SK-N-MC (cell line): Measurements from ENCODE around the gene CDH24.
"Not testable (repeated sequence)": the region's sequence is repeated elsewhere in the genome, so short reads cannot be mapped to it uniquely, and the experiment has no call there.

Experiments
- DNase-seq: peaks from one replicate; pipeline ENCODE4 v3.0.0-alpha.2; 2011; ENCODE audit warnings: low read depth, low spot score
- H3K27ac ChIP-seq: fragments of 200-600 bp; sonication (generic); 2 replicates; pipeline ENCODE4 v1.5.1; 2016; ENCODE audit warnings: mixed run types
- H3K36me3 ChIP-seq: fragments of 200-600 bp; sonication (generic); 2 replicates; pipeline ENCODE4 v1.6.1; 2017; ENCODE audit warnings: antibody characterized with exemption, low read length, mixed read lengths; ENCODE audit not compliant: insufficient read depth
- H3K4me3 ChIP-seq: fragments of 200-600 bp; sonication (generic); 2 replicates; pipeline ENCODE4 v1.5.1; 2016
- H3K9ac ChIP-seq: fragments of 200-600 bp; sonication (generic); 2 replicates; pipeline ENCODE4 v1.8.0; 2017; ENCODE audit warnings: mixed run types, mixed read lengths; ENCODE audit not compliant: insufficient read length
- H3K9me3 ChIP-seq: fragments of 200-600 bp; sonication (generic); 2 replicates; pipeline ENCODE4 v1.6.1; 2017; ENCODE audit warnings: low read depth, mild to moderate bottlenecking, antibody characterized with exemption, low read length, moderate library complexity, mixed read lengths
- EZH2 ChIP-seq: fragments of 200-600 bp; sonication (generic); IDR thresholded peaks from one replicate; pipeline ENCODE4 v1.6.1; 2017; ENCODE audit warnings: antibody characterized with exemption
- FOXP2 ChIP-seq: optimal IDR thresholded peaks from 2 replicates; pipeline ENCODE3; 2011; ENCODE audit warnings: mild to moderate bottlenecking, moderate library complexity; ENCODE audit not compliant: insufficient read depth; ENCODE audit errors: extremely low read length, control extremely low read depth
- POLR2AphosphoS5 ChIP-seq: IDR thresholded peaks from 2 replicates; pipeline ENCODE4 v1.6.1; 2012; ENCODE audit warnings: mild to moderate bottlenecking, low read depth, low read length, borderline replicate concordance

The CDH24 gene

GRCh38 chr14:23009939-23010726 is 47.2 kb downstream of the CDH24 start, which contains the start of gene C14orf93:
Gene C14orf93 (minus strand): TSS chr14:23010143. CDS start chr14:22999023, 11,120 bp downstream.
- TF ChIP-seq EZH2 (no peak), POLR2AphosphoS5 (peak; percentile 75), FOXP2 (no peak)
- no peak for DNase-seq
- Histone ChIP-seq H3K9me3 (no peaks in the 10 kb centered on the region), H3K36me3 (no peaks in the 10 kb centered on the region), H3K9ac (peak within 1 kb of the TSS; percentile 90), H3K4me3 (peak within 1 kb of the TSS; percentile 82), H3K27ac (peak within 1 kb of the TSS; percentile 95)

GRCh38 chr14:23009483-23009938 is 47.8 kb downstream of the CDH24 start:
- TF ChIP-seq EZH2 (no peak), POLR2AphosphoS5 (no peak; the same call in 1 of the 2 replicates), FOXP2 (no peak)
- no peaks in the 10 kb centered on the region for H3K9me3 ChIP-seq
- DNase-seq, result no peak
- H3K27ac ChIP-seq, result peak overlapping the region; percentile 95
- peak overlapping the region; percentile 82 for H3K4me3 ChIP-seq
- no peaks in the 10 kb centered on the region for H3K36me3 ChIP-seq
- peak overlapping the region; percentile 90 for H3K9ac ChIP-seq

GRCh38 chr14:23008831-23009230 is 48.5 kb downstream of the CDH24 start:
- no peak for DNase-seq
- TF ChIP-seq FOXP2 (no peak), POLR2AphosphoS5 (no peak), EZH2 (no peak)
- no peaks in the 10 kb centered on the region for H3K9me3 ChIP-seq
- no peak overlapping the region for H3K9ac ChIP-seq
- H3K27ac ChIP-seq, result peak overlapping the region; percentile 95
- H3K4me3 ChIP-seq, result peak overlapping the region; percentile 82
- H3K36me3 ChIP-seq, result no peaks in the 10 kb centered on the region

GRCh38 chr14:23006544-23007419 is 50.5 kb downstream of the CDH24 start:
- Histone ChIP-seq H3K9me3 (no peaks in the 10 kb centered on the region), H3K27ac (peak overlapping the region; percentile 95), H3K9ac (peak overlapping the region; percentile 80), H3K36me3 (no peaks in the 10 kb centered on the region), H3K4me3 (peak overlapping the region; percentile 70)
- peak; percentile 76 for DNase-seq
- TF ChIP-seq POLR2AphosphoS5, result peak; percentile 95
- TF ChIP-seq EZH2, result no peak
- peak; percentile 71 for TF ChIP-seq FOXP2

- peak overlapping the region; percentile 63 for H3K9ac ChIP-seq
- no peak for TF ChIP-seq FOXP2
- TF ChIP-seq POLR2AphosphoS5, result no peak
- TF ChIP-seq EZH2, result no peak
- H3K36me3 ChIP-seq, result no peaks in the 10 kb centered on the region
- DNase-seq, result no peak
- H3K27ac ChIP-seq, result peak overlapping the region; percentile 95
- H3K4me3 ChIP-seq, result peak overlapping the region; percentile 70
- H3K9me3 ChIP-seq, result no peaks in the 10 kb centered on the region
Observed at GRCh38 chr14:23006188-23006534, 51.2 kb downstream of the CDH24 start.

GRCh38 chr14:23005451-23006187 is 51.7 kb downstream of the CDH24 start:
- DNase-seq, result no peak
- Histone ChIP-seq H3K27ac (peak overlapping the region; percentile 9; the same call in 1 of the 2 replicates), H3K36me3 (no peaks in the 10 kb centered on the region), H3K9me3 (no peaks in the 10 kb centered on the region), H3K9ac (no peak overlapping the region), H3K4me3 (no peak overlapping the region)
- TF ChIP-seq FOXP2 (no peak), POLR2AphosphoS5 (no peak), EZH2 (no peak)

- not testable (repeated sequence) for DNase-seq, H3K36me3 ChIP-seq, H3K4me3 ChIP-seq, H3K9ac ChIP-seq, H3K9me3 ChIP-seq, H3K27ac ChIP-seq
Observed at GRCh38 chr14:23004274-23004673, 53.0 kb downstream of the CDH24 start.

GRCh38 chr14:23002592-23002991 is 54.7 kb downstream of the CDH24 start:
- H3K9ac ChIP-seq, result no peak overlapping the region
- no peak overlapping the region for H3K27ac ChIP-seq
- DNase-seq, result no peak
- no peaks in the 10 kb centered on the region for H3K36me3 ChIP-seq
- TF ChIP-seq FOXP2 (no peak), EZH2 (no peak), POLR2AphosphoS5 (no peak)
- no peaks in the 10 kb centered on the region for H3K9me3 ChIP-seq
- no peak overlapping the region for H3K4me3 ChIP-seq
